MCF 10A (cell line): Measurements from ENCODE around the gene PHACTR3. TPM values are rescaled to one million over a fixed set of nuclear protein-coding genes. Genes with fewer than 3 reads are reported as not detected.

Source experiments
- BruUV-seq: library from RNA; stranded (reverse); fragments of 400-500 nt; replicated peaks from 2 replicates; lab custom pipeline; 2021; lab: Mats Ljungman, UMichigan
- CTCF ChIA-PET: fragments of 300-600 bp; sonication (Branson Sonifier 250); formaldehyde crosslinking; extraction: SDS; loops from one replicate; lab custom pipeline; 2021; ENCODE audit warnings: antibody characterized with exemption, inconsistent platforms; lab: Yijun Ruan, JAX
- POLR2A ChIA-PET: fragments of 300-600, 350-650 bp; sonication (Branson Sonifier 250); formaldehyde crosslinking; extraction: SDS; loops from one replicate; lab custom pipeline; 2020; ENCODE audit warnings: antibody characterized with exemption, inconsistent platforms; lab: Yijun Ruan, JAX
- DNase-seq: peaks from one replicate; pipeline ENCODE4 v3.0.0-alpha.2; 2018; ENCODE audit not compliant: unreplicated experiment
- H3K27ac Mint-ChIP-seq: one replicate; pipeline ENCODE4 v1.8.0; 2022; ENCODE audit warnings: mild to moderate bottlenecking, low read depth, mixed read lengths; ENCODE audit not compliant: unreplicated experiment
- H3K27me3 Mint-ChIP-seq: one replicate; pipeline ENCODE4 v1.8.0; 2022; ENCODE audit warnings: mixed read lengths; ENCODE audit not compliant: insufficient read depth, unreplicated experiment
- H3K36me3 Mint-ChIP-seq: one replicate; pipeline ENCODE4 v1.8.0; 2022; ENCODE audit warnings: mild to moderate bottlenecking, moderate library complexity, mixed read lengths; ENCODE audit not compliant: insufficient read depth, unreplicated experiment
- H3K4me1 Mint-ChIP-seq: one replicate; pipeline ENCODE4 v1.8.0; 2022; ENCODE audit warnings: mixed read lengths; ENCODE audit not compliant: insufficient read depth, unreplicated experiment
- H3K4me3 Mint-ChIP-seq: one replicate; pipeline ENCODE4 v1.8.0; 2022; ENCODE audit warnings: mild to moderate bottlenecking, moderate library complexity, mixed read lengths; ENCODE audit not compliant: unreplicated experiment
- H3K9me3 Mint-ChIP-seq: one replicate; pipeline ENCODE4 v1.8.0; 2022; ENCODE audit warnings: mixed read lengths; ENCODE audit not compliant: unreplicated experiment
- CTCF ChIP-seq: fragments of 200-600 bp; IDR thresholded peaks from one replicate; pipeline ENCODE4 v1.8.0; 2022; ENCODE audit warnings: antibody characterized with exemption, mild to moderate bottlenecking; ENCODE audit not compliant: unreplicated experiment
- intact Hi-C: fragments of 100-400 bp; cut with micrococcal nuclease; formaldehyde crosslinking; loops from 2 replicates; pipeline ENCODE4 v1.14.1; 2022
- total RNA-seq: library from RNA; stranded (reverse); gene quantifications from 2 replicates; pipeline ENCODE4 v1.2.3, GENCODE V29; 2022

Gene PHACTR3
- total RNA-seq, 1 experiment from 2014 or later = 22.8 TPM

- Mint-ChIP-seq H3K9me3 (peaks cover 16% of the 10 kb centered on the region), H3K4me3 (no peak overlapping the region), H3K4me1 (no peaks in the 10 kb centered on the region), H3K27ac (no peak overlapping the region), H3K27me3 (peaks cover 88% of the 10 kb centered on the region), H3K36me3 (no peaks in the 10 kb centered on the region)
- DNase-seq = no peak
- no peak for TF ChIP-seq CTCF
- intact Hi-C loops = no loop called here
- CTCF ChIA-PET = interaction anchor here (1.2 kb wide), 1 partner anchor 22 kb away, joined by 3 read pairs; no protein-coding TSS in a partner anchor
- no TSS peak for BruUV-seq
- POLR2A ChIA-PET = no interaction called here
These were observed 40.9 kb downstream of the PHACTR3 start for GRCh38 chr20:59645271-59645670.

- H3K9me3 Mint-ChIP-seq = peaks cover 16% of the 10 kb centered on the region
- H3K27me3 Mint-ChIP-seq = peaks cover 90% of the 10 kb centered on the region
- no peak for TF ChIP-seq CTCF
- CTCF ChIA-PET = interaction anchor here (0.6 to 1.2 kb wide), 3 partner anchors 23 to 912 kb away, joined by 3 read pairs; no protein-coding TSS in a partner anchor
- H3K36me3 Mint-ChIP-seq = no peaks in the 10 kb centered on the region
- no peak overlapping the region for H3K4me3 Mint-ChIP-seq
- POLR2A ChIA-PET = no interaction called here
- intact Hi-C loops = no loop called here
- BruUV-seq = no TSS peak
- no peak for DNase-seq
- no peak overlapping the region for H3K27ac Mint-ChIP-seq
- no peaks in the 10 kb centered on the region for H3K4me1 Mint-ChIP-seq
These were observed 41.4 kb downstream of the PHACTR3 start for GRCh38 chr20:59645761-59646171.

GRCh38 chr20:59646487-59646886 is 42.1 kb downstream of the PHACTR3 start:
- Mint-ChIP-seq H3K9me3 (peaks cover 16% of the 10 kb centered on the region), H3K27me3 (peaks cover 90% of the 10 kb centered on the region)

GRCh38 chr20:59647271-59647670 is 42.9 kb downstream of the PHACTR3 start:
- Mint-ChIP-seq H3K4me3 (no peak overlapping the region), H3K4me1 (no peaks in the 10 kb centered on the region), H3K27me3 (peaks cover 88% of the 10 kb centered on the region), H3K27ac (no peak overlapping the region), H3K36me3 (no peaks in the 10 kb centered on the region), H3K9me3 (peaks cover 16% of the 10 kb centered on the region)
- no peak for DNase-seq
- intact Hi-C loops = no loop called here
- no TSS peak for BruUV-seq
- no peak for TF ChIP-seq CTCF
- ChIA-PET POLR2A (interaction anchor here (0.6 kb wide), 1 partner anchor 981 kb away, joined by 3 read pairs; no protein-coding TSS in a partner anchor), CTCF (interaction anchor here (0.6 kb wide), 1 partner anchor 59 kb away, joined by 3 read pairs; no protein-coding TSS in a partner anchor)

More at GRCh38 chr20:59646487-59646886, 42.1 kb downstream of the PHACTR3 start:
- Mint-ChIP-seq H3K4me3 (no peak overlapping the region), H3K4me1 (no peaks in the 10 kb centered on the region), H3K36me3 (no peaks in the 10 kb centered on the region), H3K27ac (no peak overlapping the region)
- DNase-seq = no peak
- intact Hi-C loops = no loop called here
- BruUV-seq = no TSS peak
- POLR2A ChIA-PET = interaction anchor here (0.5 kb wide), 1 partner anchor 592 kb away, joined by 3 read pairs; no protein-coding TSS in a partner anchor
- no peak for TF ChIP-seq CTCF
- CTCF ChIA-PET = interaction anchor here (0.7 to 1.2 kb wide), 2 partner anchors 24 to 29 kb away, joined by 3 read pairs; no protein-coding TSS in a partner anchor
